HG03097 (cell line): ENCODE results near the gene FOXO6.

Source experiments
- ATAC-seq: cut with Tn5 transposase; IDR thresholded peaks from one replicate; pipeline ENCODE4 v1.9.1; 2021; ENCODE audit not compliant: unreplicated experiment, low FRiP score

The FOXO6 gene

GRCh38 chr1:41419584-41420295, 58.5 kb downstream of the FOXO6 start:
- ATAC-seq, result no peak

GRCh38 chr1:41420351-41420750, 59.1 kb downstream of the FOXO6 start:
- no peak for ATAC-seq

- ATAC-seq, result no peak
Observed at GRCh38 chr1:41420860-41421259, 59.6 kb downstream of the FOXO6 start.

GRCh38 chr1:41422306-41422705, 61.1 kb downstream of the FOXO6 start:
- no peak for ATAC-seq

GRCh38 chr1:41423511-41424191, 62.4 kb downstream of the FOXO6 start:
- ATAC-seq, result no peak

GRCh38 chr1:41424581-41425118, 63.4 kb downstream of the FOXO6 start:
- ATAC-seq, result no peak

- ATAC-seq, result no peak
Observed at GRCh38 chr1:41425369-41425768, 64.1 kb downstream of the FOXO6 start.

- ATAC-seq, result no peak
Observed at GRCh38 chr1:41426201-41426890, 65.1 kb downstream of the FOXO6 start.

- no peak for ATAC-seq
Observed at GRCh38 chr1:41427122-41427913, 66.1 kb downstream of the FOXO6 start.

GRCh38 chr1:41427916-41428737, 66.9 kb downstream of the FOXO6 start:
- ATAC-seq, result no peak

GRCh38 chr1:41428738-41429640, 67.8 kb downstream of the FOXO6 start:
- no peak for ATAC-seq

- ATAC-seq, result no peak
Observed at GRCh38 chr1:41429641-41430035, 68.4 kb downstream of the FOXO6 start.

GRCh38 chr1:41430069-41430468, 68.8 kb downstream of the FOXO6 start:
- ATAC-seq, result no peak

- ATAC-seq, result no peak
Observed at GRCh38 chr1:41430582-41430981, 69.3 kb downstream of the FOXO6 start.

- no peak for ATAC-seq
Observed at GRCh38 chr1:41431490-41432350, 70.5 kb downstream of the FOXO6 start.
